GM23248 (cell line): ENCODE data around the gene RALGPS1. TPM values are rescaled to one million over a fixed set of nuclear protein-coding genes. Genes with fewer than 3 reads are reported as not detected.

ENCODE experiments used
- DNase-seq: peaks from one replicate; pipeline ENCODE4 v3.0.0-alpha.2; 2015
- H2AFZ ChIP-seq: fragments of 200-600 bp; sonication (generic); 2 replicates; pipeline ENCODE4 v1.6.1; 2016; ENCODE audit warnings: antibody characterized with exemption
- H3F3A ChIP-seq: fragments of 200-600 bp; sonication (generic); 2 replicates; pipeline ENCODE4 v1.6.1; 2016; ENCODE audit warnings: mild to moderate bottlenecking, antibody characterized with exemption, mixed run types; ENCODE audit not compliant: insufficient read depth
- H3K27ac ChIP-seq: fragments of 200-600 bp; sonication (generic); 2 replicates; pipeline ENCODE4 v1.5.1; 2016; ENCODE audit warnings: mild to moderate bottlenecking
- H3K27me3 ChIP-seq: fragments of 200-600 bp; sonication (generic); replicated peaks from 2 replicates; pipeline ENCODE4 v1.6.1; 2016; ENCODE audit warnings: mild to moderate bottlenecking; ENCODE audit not compliant: insufficient read depth
- H3K36me3 ChIP-seq: fragments of 200-600 bp; sonication (generic); 2 replicates; pipeline ENCODE4 v1.6.1; 2016; ENCODE audit warnings: low read depth, mild to moderate bottlenecking
- H3K4me1 ChIP-seq: fragments of 200-600 bp; sonication (generic); 2 replicates; pipeline ENCODE4 v1.6.1; 2016; ENCODE audit warnings: mild to moderate bottlenecking; ENCODE audit not compliant: insufficient read depth
- H3K4me2 ChIP-seq: fragments of 200-600 bp; sonication (generic); one replicate; pipeline ENCODE4 v1.6.1; 2016; ENCODE audit warnings: mild to moderate bottlenecking; ENCODE audit not compliant: unreplicated experiment
- H3K4me3 ChIP-seq: fragments of 200-600 bp; sonication (generic); 2 replicates; pipeline ENCODE4 v1.5.1; 2016; ENCODE audit warnings: mild to moderate bottlenecking
- H3K79me2 ChIP-seq: fragments of 200-600 bp; sonication (generic); 2 replicates; pipeline ENCODE4 v1.6.1; 2016; ENCODE audit warnings: mild to moderate bottlenecking; ENCODE audit not compliant: insufficient read depth
- H3K9ac ChIP-seq: fragments of 200-600 bp; sonication (generic); 2 replicates; pipeline ENCODE4 v1.6.1; 2016; ENCODE audit warnings: mild to moderate bottlenecking
- H3K9me2 ChIP-seq: fragments of 200-600 bp; sonication (generic); 2 replicates; pipeline ENCODE4 v1.6.1; 2016; ENCODE audit warnings: mixed run types, mild to moderate bottlenecking, moderate library complexity; ENCODE audit not compliant: insufficient read depth
- H3K9me3 ChIP-seq: fragments of 200-600 bp; sonication (generic); one replicate; pipeline ENCODE4 v1.6.1; 2017; ENCODE audit warnings: low read depth
- H4K20me1 ChIP-seq: fragments of 200-600 bp; sonication (generic); 2 replicates; pipeline ENCODE4 v1.6.0; 2016; ENCODE audit not compliant: insufficient read depth
- EZH2 ChIP-seq: fragments of 200-600 bp; sonication (generic); IDR thresholded peaks from 2 replicates; pipeline ENCODE4 v1.6.1; 2018; ENCODE audit warnings: antibody characterized with exemption, mild to moderate bottlenecking; ENCODE audit not compliant: insufficient read depth, poor library complexity, severe bottlenecking
- EZH2phosphoT487 ChIP-seq: fragments of 200-600 bp; sonication (generic); IDR thresholded peaks from 2 replicates; pipeline ENCODE4 v1.6.1; 2018; ENCODE audit warnings: antibody characterized with exemption, moderate library complexity, mild to moderate bottlenecking, low read depth; ENCODE audit not compliant: insufficient read depth
- WGBS, 2 experiments: methylation state at CpG; one replicate each; pipeline ENCODE4 v1.1.6; 2015 to 2017; ENCODE audit warnings: low lambda C conversion rate in 2 of 2, low coverage in 1 of 2; ENCODE audit errors: missing lambda C conversion rate in 2 of 2; 5-methylcytosine and 5-hydroxymethylcytosine counted together
- in situ Hi-C: fragments of 300-500 bp; cut with MboI; formaldehyde crosslinking; loops from 2 replicates; pipeline ENCODE4 v1.15.0; 2020
- polyA plus RNA-seq: library from polyadenylated mRNA; unstranded; fragments of >200 nt; fragmentation: Nextera tagmentation; extraction: Ambion mirVana; gene quantifications from 2 replicates; pipeline ENCODE4 v1.2.1, GENCODE V29; 2016
- total RNA-seq: library from RNA; depleted of rRNA; stranded (reverse); fragments of >200 nt; shearing (Covaris generic); gene quantifications from 2 replicates; pipeline ENCODE4 v1.2.3, GENCODE V29; 2014

The RALGPS1 gene
- total and polyA plus RNA-seq, 2 experiments from 2014 or later, result 0.54 to 1.8 TPM

- Histone ChIP-seq H3K27ac (no peak overlapping the region), H3K4me2 (no peak overlapping the region), H3K27me3 (no peaks in the 10 kb centered on the region), H3K4me1 (peaks cover 21% of the 10 kb centered on the region), H2AFZ (no peak overlapping the region), H3K9ac (no peak overlapping the region), H4K20me1 (no peaks in the 10 kb centered on the region), H3K9me3 (no peaks in the 10 kb centered on the region), H3K79me2 (no peaks in the 10 kb centered on the region), H3K36me3 (no peaks in the 10 kb centered on the region), H3K9me2 (no peaks in the 10 kb centered on the region), H3K4me3 (no peak overlapping the region), H3F3A (peaks cover 8% of the 10 kb centered on the region)
- WGBS, 2 experiments, result 51 to 54% methylated on average over 5 of the region's 5 CpGs
- no peak for TF ChIP-seq EZH2
- in situ Hi-C loops, result no loop called here
- DNase-seq, result no peak
Measured at GRCh38 chr9:127053960-127054359, 139.4 kb downstream of the RALGPS1 start.

GRCh38 chr9:127055745-127056402, 141.3 kb downstream of the RALGPS1 start:
- Histone ChIP-seq H3K4me3 (no peak overlapping the region), H3K9me3 (no peaks in the 10 kb centered on the region), H3K9ac (no peak overlapping the region), H3F3A (peaks cover 12% of the 10 kb centered on the region), H4K20me1 (no peaks in the 10 kb centered on the region), H3K4me1 (peaks cover 17% of the 10 kb centered on the region), H3K27ac (no peak overlapping the region), H3K36me3 (no peaks in the 10 kb centered on the region), H3K79me2 (no peaks in the 10 kb centered on the region), H3K4me2 (no peak overlapping the region), H2AFZ (no peak overlapping the region), H3K27me3 (no peaks in the 10 kb centered on the region), H3K9me2 (no peaks in the 10 kb centered on the region)
- TF ChIP-seq EZH2, result no peak
- no peak for TF ChIP-seq EZH2phosphoT487
- in situ Hi-C loops, result no loop called here
- no peak for DNase-seq

- Histone ChIP-seq H2AFZ (no peak overlapping the region), H3K36me3 (no peaks in the 10 kb centered on the region), H3K4me2 (no peak overlapping the region), H3K79me2 (no peaks in the 10 kb centered on the region), H3K4me1 (peaks cover 17% of the 10 kb centered on the region), H3K9ac (no peak overlapping the region), H3K4me3 (no peak overlapping the region), H3K27me3 (no peaks in the 10 kb centered on the region), H3K9me2 (no peaks in the 10 kb centered on the region), H4K20me1 (no peaks in the 10 kb centered on the region), H3F3A (peaks cover 12% of the 10 kb centered on the region), H3K9me3 (no peaks in the 10 kb centered on the region), H3K27ac (no peak overlapping the region)
- 83 to 91% methylated on average over 3 of the region's 3 CpGs for WGBS, 2 experiments
- DNase-seq, result no peak
- in situ Hi-C loops, result no loop called here
- TF ChIP-seq EZH2 (no peak), EZH2phosphoT487 (no peak)
Measured at GRCh38 chr9:127056446-127056845, 141.9 kb downstream of the RALGPS1 start.

- in situ Hi-C loops, result no loop called here
- no peak overlapping the region for H3K4me2 ChIP-seq
- DNase-seq, result peak; percentile 44
- TF ChIP-seq EZH2phosphoT487, result no peak
- TF ChIP-seq EZH2, result no peak
- H3K9ac ChIP-seq, result 0 out of 2 replicates have a peak overlapping the region, but pooled peaks have one; percentile 26
- peaks cover 12% of the 10 kb centered on the region for H3F3A ChIP-seq
- H3K4me1 ChIP-seq, result peaks cover 17% of the 10 kb centered on the region
- peak overlapping the region; percentile 24; the same call in 1 of the 2 replicates for H3K27ac ChIP-seq
- H4K20me1 ChIP-seq, result no peaks in the 10 kb centered on the region
- no peak overlapping the region for H3K4me3 ChIP-seq
- no peaks in the 10 kb centered on the region for H3K27me3 ChIP-seq
- no peaks in the 10 kb centered on the region for H3K9me2 ChIP-seq
- no peaks in the 10 kb centered on the region for H3K36me3 ChIP-seq
- no peaks in the 10 kb centered on the region for H3K9me3 ChIP-seq
- H2AFZ ChIP-seq, result no peak overlapping the region
- no peaks in the 10 kb centered on the region for H3K79me2 ChIP-seq
- 51 to 53% methylated on average over 7 of the region's 7 CpGs for WGBS, 2 experiments
Measured at GRCh38 chr9:127058011-127058644, 143.5 kb downstream of the RALGPS1 start.
